ENCODE data around the gene IRGC. TPM values are rescaled to one million over a fixed set of nuclear protein-coding genes. Genes with fewer than 3 reads are reported as not detected.

The IRGC gene
- total and polyA plus RNA-seq, 2 of the 4 experiments (the other 2 are of a cell fraction) = not detected

DNA sequence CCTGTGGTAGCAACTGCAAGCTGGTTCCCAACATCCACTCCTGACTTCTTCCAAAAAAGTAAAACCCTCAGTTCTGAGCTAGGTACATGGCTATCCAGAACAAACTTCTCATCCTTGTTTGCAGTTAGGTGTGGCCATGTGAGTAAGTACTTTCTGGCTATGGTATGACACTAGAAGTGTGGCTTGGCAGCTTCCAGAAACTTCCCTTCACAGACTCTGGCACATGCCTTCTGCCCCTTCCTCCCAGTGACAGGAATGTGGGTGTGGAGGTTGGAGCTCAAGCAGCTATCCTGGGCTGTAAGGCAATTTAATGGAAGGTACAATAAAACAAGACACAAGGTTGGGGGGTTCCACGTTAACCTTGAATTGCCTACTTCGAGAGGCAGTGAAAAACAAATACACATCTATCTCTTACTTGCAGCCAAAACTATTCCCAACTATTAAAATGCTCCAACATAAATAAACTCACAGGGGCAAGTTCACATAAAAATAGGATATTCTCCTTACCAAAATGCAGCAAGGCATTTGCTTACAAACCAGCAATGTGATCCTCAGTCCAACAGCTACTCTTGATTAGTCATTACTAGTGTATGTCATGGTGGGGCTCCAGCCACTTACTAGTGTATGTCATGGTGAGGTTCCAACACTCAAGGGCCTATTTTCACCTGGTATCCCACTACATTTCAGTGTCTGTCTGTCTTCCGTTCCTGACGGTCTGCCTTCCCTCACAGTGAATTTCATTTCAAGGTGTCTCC is 35.8 kb downstream of the IRGC start:
- Histone ChIP-seq H2BK15ac (ENCODE audit: low read depth, low read length) (no peak overlapping the region), H3K9me1 (ENCODE audit: insufficient read depth, low read length) (peaks cover 13% of the 10 kb centered on the region), H3K4ac (ENCODE audit: low read depth, low read length) (no peak overlapping the region), H3K79me1 (ENCODE audit: low read depth in 1 of 2, low read length in 2 of 2) (peaks cover 19 to 74% of the 10 kb centered on the region in 2 experiments), H3K4me2 (ENCODE audit: low read depth, low read length) (no peak overlapping the region), H4K20me1 (ENCODE audit: insufficient read depth, low read length) (peaks cover 25% of the 10 kb centered on the region), H4K8ac (ENCODE audit: low read depth in 2 of 2, low read length in 2 of 2) (no peak overlapping the region), H3K36me3 (ENCODE audit: control insufficient read depth, insufficient read depth, low read length) (peaks cover 28% of the 10 kb centered on the region), H2BK120ac (ENCODE audit: low read depth, low read length) (no peak overlapping the region), H4K91ac (ENCODE audit: insufficient read depth, low read depth, low read length) (no peak overlapping the region), H2AK5ac (ENCODE audit: low read depth, low read length) (peak overlapping the region; percentile 87; the same call in 1 of the 2 replicates), H3K4me3 (ENCODE audit: insufficient read depth, low read depth, low read length) (no peak overlapping the region), H2AK9ac (replicated peaks; ENCODE audit: low read depth, low read length, poor library complexity) (no peak overlapping the region), H3K14ac (replicated peaks; ENCODE audit: low read depth, low read length) (no peak overlapping the region), H3K9me3 (ENCODE audit: control insufficient read depth, insufficient read depth, low read length) (no peaks in the 10 kb centered on the region), H3K56ac (ENCODE audit: extremely low read depth, insufficient read depth, low read length) (no peak overlapping the region), H2BK20ac (ENCODE audit: low read depth, low read length) (no peak overlapping the region), H3K23ac (ENCODE audit: low read depth, low read length) (no peak overlapping the region), H2AFZ (replicated peaks; ENCODE audit: low read length, poor library complexity) (no peak overlapping the region), H4K5ac (ENCODE audit: low read depth, low read length) (no peak overlapping the region), H3K27ac (ENCODE audit: insufficient read depth, low read length) (no peak overlapping the region), H3K9ac (ENCODE audit: low read depth, low read length) (no peak overlapping the region), H3K18ac (ENCODE audit: low read depth, low read length) (no peak overlapping the region), H3K4me1 (ENCODE audit: control insufficient read depth, insufficient read depth, low read length) (peaks cover 11% of the 10 kb centered on the region), H2BK5ac (ENCODE audit: low read depth, low read length, poor library complexity, severe bottlenecking) (peak overlapping the region; percentile 47), H3K27me3 (ENCODE audit: control insufficient read depth, insufficient read depth, low read length) (no peaks in the 10 kb centered on the region)
- BruUV-seq (replicated peaks) = no TSS peak
- POLR2A ChIA-PET (ENCODE audit: unreplicated experiment) = interaction anchor here (0.5 to 0.6 kb wide), 2 partner anchors 224 to 1054 kb away, joined by 5 to 9 read pairs; no protein-coding TSS in a partner anchor
- intact Hi-C loops (cut with micrococcal nuclease) = no loop called here
- TF ChIP-seq FOS (IDR thresholded peaks at IDR 0.05; ENCODE audit: low read depth, low read length) = peak; percentile 43; the same call in 1 of the 2 replicates
- TF ChIP-seq SMC3 (IDR thresholded peaks at IDR 0.05; ENCODE audit: low read depth, low read length) = no peak
- ATAC-seq (ENCODE audit: low read depth) = no peak
- dilution Hi-C loops (cut with HindIII; ENCODE audit: low sequenced_read_pairs, unreplicated experiment) = no loop called here
- WGBS, 2 experiments (ENCODE audit: extremely low coverage in 2 of 2, insufficient read length in 1 of 2) = no CpG with 5 or more reads among the region's 4 CpGs
- CTCF ChIA-PET = interaction anchor here (0.7 kb wide), 1 partner anchor 15 kb away, joined by 3 read pairs; no protein-coding TSS in a partner anchor
- in situ Hi-C loops (cut with MboI; ENCODE audit: low sequenced_read_pairs) = no loop called here
- DNase-seq = peak; percentile 74

Data from IMR-90 (cell line).